ENCODE measurements around the gene DDC.
"Not testable (repeated sequence)": the region's sequence is repeated elsewhere in the genome, so short reads cannot be mapped to it uniquely, and the experiment has no call there.

The DDC gene

DNA sequence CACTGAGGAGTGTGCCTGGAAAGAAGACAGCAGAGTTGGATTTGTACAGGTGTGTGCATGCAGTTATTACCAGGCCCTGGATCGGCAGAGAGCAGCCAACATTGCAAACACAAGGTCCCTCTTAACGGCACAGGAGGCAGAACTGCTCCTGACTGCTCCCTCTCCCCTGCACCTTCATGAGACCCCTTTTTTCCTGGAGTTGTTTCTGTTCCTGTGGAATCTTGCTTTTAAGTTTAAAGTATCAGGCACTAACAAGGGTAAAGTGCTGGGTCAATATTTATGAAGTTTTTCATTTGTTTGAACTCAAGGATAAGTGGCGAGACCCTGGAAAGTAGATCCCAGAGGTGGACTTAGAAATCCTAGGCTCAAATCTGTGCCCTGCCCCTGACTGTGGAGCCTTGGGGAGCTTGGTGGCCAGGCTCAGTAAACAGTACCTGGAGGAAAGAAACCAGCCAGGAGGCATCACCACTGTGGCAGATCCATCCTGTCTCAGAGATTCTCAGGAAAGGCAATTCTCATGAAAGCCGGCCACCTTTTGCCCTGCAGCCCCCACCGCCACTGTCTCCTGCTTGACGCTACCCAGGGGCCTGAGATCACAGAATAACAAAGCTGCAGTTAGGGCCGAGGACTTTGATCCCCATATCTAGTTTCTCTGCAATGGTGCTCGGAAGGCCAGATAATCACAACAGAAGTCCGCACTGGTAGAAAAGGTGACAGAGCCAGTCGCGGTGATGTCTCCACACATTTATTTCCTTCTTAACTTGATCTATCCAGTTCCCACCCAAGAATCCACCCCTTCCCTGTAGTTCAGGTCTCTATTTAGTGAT is 36.7 kb downstream of the DDC start:
- no peak for DNase-seq (ENCODE audit: low spot score)

DNA sequence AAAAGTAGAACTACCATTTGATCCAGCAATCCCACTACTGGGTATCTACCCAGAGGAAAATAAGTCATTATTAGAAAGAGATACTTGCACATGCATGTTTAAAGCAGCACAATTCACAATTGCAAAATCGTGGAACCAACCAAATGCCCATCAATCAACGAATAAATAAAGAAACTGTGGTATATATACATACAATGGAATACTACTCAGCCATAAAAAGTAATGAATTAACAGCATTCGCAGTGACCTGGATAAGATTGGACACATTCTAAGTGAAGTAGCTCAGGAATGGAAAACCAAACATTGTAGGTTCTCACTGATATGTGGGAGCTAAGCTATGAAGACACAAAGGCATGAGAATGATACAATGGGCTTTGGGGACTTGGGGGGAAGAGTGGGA is 45.9 kb downstream of the DDC start:
- not testable (repeated sequence) for DNase-seq (ENCODE audit: low spot score)

DNA sequence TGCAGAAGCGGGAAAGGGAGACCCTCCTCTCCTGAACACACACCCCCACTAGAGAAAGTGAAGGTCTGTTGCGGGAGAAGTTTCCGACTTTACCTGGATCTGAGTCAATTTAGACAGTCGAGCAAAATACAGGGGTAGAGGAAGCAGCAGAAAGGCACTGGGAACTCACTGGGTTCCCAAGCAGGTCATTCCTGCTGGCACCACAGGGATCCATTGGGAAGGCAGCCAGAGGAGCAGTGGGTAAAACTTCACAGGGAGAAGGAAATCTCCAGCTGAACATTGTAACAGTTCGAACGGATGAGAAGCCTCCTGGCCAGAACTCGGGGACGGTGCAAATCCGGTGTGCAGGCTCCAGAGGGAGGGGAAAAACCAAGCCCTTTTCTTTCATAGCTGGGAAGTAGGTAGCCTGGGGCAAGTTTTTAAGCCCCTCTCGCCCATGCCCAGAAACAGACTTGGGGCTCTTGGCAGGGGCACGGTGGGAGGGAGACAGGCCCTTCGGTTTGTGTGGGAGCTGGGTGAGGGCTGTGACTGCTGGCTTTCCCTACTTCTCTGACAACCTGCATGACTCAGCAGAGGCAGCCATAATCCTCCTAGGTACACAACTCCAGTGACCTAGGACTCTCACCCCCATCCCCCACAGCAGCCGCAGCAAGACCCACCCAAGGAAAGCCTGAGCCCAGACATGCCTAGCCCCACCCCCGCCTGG is 51.9 kb downstream of the DDC start:
- DNase-seq (ENCODE audit: low spot score): no peak

DNA sequence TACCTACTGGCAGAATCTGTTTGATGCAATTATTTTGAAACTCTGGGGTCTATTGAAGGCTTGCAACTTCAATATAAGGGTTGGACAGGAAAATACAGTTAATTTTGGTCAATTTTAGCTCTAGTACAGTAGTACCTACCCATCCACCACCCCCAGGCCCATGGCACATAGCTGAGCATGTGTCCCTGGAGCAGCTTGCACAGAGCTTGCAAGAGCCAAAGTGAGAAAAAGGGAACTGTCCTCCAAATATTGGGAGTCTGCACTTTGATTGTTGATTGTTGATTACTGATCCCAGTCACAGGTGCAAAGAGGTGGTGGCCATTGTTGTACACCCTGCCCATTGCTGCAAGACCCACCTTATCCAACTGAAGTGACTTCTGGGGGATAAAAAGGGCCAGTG is 52.8 kb downstream of the DDC start:
- DNase-seq (ENCODE audit: low spot score): no peak

DNA sequence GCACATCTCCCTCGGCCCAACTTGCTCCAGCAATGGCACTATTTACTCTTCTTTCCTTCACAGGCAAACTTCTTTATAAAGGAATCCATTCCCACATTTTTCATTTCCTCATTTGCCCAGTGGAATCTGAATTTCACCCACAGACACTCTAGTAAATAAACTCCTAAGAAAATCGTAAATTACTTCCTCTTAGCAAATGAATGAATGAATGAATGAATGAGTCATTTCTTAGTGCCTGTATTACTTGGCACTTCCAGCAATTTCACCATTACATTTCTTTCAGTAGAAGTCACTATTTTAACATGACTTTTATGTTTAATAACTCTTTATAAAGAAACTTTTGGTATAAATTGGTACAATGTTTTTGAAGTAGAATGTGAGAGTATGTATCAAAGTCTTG is 55.7 kb downstream of the DDC start:
- no peak for DNase-seq (ENCODE audit: low spot score)

DNA sequence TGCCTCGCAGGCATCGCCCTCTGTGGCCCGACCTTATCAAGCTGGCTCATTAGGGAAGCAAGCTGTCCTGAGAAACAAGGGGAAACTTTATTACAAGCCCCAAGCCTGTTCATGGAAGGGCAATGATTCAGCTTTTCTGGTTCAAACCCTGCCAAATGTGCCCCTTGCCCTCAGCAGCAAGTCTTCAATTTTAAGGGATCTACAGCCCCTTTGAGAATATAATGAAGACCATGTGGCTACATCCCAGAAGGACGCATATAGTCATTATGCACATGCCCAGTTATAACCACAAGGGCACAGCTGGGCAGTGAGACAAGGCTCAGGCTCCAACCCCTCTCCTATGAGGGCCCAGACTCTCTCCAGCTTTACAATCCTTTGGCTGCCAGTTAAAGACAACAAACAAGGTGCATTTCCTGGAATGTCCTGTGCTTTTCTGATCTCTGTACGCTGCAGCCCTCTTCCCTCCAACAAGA is 56.7 kb downstream of the DDC start:
- DNase-seq (ENCODE audit: low spot score): no peak

DNA sequence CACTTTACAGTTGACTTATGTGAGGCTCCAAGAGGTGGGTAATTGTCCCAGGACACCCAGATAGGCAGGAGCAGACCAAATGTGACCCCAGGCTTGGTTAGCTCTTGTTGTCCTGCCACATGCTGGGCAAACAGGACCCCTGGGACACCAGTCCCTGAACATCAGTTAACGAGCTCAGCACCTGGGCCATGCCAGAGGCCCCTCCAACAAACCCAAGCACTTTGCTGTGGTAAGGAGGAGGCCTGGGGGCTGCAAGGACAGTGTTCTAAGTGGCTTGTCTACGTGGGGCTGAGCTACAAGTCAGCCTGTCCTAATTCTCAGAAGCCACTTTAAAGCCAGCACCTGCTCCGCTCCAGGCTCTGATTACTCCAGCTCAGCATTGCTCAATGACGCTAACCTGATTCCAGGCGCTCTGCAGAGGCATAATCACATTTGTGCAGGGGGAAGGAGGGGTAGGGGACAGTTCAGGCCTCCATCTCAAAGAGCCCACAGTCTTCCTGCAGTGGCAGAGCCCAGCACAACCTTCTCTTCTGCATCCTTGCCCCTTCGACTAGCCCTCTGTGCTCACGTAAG is 57.2 kb downstream of the DDC start:
- no peak for DNase-seq (ENCODE audit: low spot score)

DNA sequence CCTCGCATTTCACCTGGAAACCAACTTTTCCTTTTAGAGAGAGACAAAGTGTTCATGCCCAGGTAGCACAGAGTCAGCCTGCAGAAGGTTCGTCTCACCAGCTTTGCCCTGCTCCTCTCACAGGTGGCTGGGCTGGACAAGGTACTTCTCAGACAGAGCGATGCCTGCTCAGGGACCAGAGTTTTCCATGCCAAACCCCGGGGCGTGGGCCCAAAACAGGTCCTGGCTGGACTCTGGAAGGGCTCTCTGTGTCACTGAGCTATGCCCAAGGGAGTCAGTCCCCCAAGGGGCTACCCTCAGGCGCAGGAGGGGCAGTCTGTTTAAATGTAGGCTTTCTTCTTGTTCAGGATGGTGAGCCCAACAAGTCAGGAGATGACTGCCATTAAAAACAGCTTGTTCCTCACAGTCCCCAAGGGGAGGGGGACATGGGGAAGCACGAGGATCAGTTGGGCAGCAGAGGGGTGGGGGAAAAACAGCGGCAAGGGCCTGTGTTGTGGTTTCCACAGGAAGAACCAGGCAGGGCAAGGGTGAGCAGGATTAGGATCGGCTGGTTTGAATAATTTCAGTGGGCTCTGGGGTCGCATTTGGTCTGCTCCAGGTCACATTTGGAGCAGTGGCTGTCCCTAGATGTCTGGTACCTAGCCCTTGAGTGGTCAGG is 59.5 kb downstream of the DDC start:
- DNase-seq (ENCODE audit: low spot score): no peak

DNA sequence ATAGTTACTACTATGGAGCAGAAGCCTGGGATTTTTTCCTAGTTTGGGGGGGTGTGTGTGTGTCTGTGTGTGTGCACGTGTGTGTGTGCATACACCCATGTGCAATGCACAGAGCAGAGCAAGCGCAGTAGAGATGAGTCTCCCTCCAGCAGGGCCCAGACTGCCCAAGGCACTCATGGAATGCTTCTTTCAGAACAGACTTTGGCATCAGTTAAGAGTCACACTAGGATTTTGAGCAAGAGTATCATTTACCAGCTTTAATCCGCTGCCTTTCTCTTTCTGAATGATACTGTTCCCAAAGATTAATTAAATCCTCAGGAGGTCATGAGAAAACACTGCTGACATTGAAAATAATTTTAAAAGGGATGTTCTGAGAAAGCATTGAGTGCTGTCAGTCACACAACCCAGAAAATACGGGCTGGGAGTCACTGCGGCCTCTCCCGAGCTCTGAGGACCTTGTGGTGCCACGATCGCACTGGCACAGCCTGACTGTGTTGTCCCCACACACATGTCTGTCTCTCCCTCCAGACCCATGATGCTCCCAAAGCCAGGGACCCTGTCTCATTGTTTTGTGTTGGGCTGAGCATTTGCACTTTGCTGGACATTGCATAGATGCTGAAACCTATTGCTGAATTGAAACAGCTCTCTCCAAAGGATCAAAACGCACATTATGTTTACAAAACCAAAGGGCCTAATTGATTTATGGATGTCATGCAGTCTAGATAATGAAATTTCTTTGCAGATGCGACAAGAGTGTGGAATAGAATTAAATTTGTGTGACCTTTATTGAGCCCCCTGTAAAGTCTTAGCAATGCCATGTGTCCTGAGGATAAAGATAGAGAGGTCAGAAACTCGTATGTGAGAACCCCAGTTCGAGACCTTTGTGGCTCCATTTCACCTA is 60.3 kb downstream of the DDC start:
- no peak for DNase-seq (ENCODE audit: low spot score)

DNA sequence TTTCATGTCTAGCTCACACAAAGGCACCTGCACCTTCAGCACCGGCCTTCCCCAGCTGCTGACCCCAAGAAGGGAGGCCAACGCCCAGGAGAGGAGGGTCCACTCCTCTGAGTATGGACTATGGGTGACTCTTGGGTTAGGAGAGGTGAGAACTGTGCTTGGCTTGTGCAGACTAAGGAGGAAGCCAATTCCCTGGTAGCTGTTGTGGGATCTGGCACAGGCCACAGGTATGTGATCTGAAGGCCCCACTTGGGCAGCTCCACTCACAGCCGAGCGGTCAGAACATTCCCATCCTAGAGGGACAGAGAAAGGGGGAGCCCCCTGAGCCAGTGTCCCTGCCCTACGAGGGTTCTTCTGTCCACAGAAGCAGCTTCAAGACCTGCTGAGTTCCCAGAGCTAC is 62.3 kb downstream of the DDC start:
- DNase-seq (ENCODE audit: low spot score): no peak

DNA sequence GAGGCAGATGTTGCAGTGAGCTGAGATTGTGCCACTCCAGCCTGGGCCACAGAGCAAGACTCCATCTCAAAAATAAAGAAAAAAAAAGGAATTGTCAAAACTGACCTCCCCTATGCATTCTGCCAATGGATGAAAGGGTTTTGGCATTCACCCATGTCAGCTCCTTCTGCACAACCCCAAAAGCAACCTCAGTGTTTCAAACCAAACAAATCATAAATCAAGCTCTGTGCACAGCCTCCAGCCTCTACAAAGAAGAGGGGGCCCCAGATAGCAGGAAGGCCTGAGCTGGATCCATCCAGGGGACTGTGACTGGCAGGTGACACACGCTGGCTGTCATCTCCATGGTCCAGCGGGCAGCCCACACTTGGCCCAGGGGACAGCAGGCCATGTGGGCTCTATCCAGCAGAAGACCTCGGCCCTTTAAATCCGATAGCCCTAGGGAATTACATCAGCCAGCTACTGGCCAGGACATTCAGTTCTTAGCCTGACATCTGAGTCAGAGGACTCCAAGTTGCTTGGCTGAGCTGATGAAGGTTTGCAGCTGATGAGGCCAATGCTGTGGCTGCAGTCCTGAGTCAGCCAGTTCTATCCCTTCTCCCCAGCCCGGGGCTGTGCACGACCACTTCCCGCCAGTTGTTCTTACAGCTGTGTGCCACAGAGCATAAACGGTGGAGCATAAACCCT is 63.1 kb downstream of the DDC start:
- DNase-seq (ENCODE audit: low spot score): no peak

DNA sequence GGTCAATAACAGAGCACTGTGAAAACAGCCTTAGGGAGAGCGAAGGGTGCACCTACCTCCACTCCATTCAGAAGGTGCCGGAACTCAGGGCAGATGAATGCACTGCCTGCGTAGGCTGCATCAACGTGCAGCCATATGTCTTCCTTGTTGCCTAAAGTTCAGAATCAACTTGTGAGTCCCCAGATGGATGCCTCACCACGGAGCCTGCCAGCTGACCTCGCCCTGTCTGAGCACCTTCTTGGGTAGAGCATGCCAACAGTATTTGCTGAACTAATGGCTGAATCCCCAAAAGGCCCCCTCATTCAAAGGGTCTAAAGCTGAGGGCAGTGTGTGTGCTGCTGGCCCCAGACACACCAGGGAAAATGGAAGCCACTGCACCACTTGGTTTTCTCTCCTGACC is 66.1 kb downstream of the DDC start:
- DNase-seq (ENCODE audit: low spot score): no peak

DNA sequence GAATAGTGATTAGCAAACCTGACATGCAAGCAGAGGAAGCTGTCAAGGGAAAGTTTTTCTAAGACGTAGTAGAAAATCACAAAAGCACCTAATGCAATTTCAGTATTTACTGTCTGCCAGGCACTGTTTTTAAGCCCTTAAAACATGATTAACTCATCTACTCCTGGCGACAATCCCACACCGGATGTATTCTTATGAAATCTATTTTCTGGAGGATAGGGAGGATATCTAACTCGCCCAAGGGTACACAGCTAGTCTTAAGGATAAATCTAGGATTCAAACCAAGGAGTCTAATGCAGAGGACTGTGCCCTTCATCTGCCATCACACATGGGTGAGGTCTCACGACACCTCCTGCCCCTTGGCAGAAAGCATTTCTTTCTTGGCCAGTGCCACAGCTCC is 67.2 kb downstream of the DDC start:
- no peak for DNase-seq (ENCODE audit: low spot score)

DNA sequence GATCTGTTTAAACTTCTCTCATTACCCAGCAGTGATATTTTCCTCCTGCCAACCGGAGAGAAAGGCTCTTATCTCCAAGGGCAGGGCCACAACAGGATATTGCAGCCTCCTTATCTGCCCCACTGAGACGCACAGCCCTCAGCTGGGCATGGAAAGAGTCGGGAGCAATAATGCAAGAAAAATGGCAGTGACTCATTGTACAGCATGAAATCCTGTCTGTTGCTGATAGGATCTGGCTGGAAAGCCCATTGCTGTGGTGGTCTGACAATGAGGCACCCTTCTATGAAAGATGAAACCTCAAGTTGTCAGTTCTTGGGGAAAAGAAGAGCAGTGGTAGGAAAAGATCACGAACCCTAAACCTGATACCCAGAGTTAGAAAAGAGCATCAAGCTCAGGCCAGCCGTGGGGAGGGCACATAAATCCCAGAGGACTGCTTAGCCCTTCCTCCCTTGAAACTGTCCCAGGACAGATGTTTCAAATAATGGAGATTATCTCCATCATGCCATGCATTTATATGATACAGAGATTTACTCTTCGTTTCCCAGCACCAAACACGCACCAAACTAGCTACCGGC is 68.0 kb downstream of the DDC start:
- no peak for DNase-seq (ENCODE audit: low spot score)

DNA sequence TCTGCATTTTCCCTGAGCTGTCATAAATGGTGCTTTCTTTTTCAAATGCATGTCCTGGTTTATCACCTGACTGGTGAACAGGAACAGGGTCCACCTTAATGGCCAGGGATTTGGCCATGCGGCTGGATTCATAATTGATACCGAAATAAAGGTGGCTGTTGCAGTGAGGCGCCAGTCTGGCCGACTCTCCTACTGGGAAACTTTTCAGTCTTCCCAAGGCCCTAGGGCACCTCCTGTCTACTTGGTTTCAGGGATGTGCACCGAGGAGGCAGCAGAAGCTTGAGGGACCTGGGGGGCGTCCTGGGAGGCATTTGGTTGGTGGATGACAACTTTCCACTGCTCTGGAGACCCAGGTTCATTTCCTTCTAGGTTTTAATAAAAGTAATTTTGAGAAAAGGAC is 68.6 kb downstream of the DDC start:
- DNase-seq (ENCODE audit: low spot score): no peak

DNA sequence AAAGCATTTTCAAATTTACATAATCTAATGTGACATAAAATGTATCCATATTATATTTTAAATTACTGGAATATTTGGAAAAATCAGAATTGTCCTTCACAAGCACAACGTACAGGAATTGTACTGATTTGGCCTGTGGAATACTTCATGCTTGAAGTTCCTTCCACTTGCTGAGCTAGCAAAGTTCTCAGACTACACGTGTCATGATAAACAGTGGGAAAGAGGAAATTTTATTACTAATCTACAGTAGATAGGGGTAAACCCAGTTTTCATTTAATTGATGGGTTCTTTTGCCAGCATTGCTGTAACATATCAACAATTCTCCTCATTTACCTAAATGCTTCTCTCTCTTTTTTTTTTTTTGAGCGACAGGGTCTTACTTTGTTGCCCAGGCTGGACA is 69.5 kb downstream of the DDC start:
- no peak for DNase-seq (ENCODE audit: low spot score)

DNA sequence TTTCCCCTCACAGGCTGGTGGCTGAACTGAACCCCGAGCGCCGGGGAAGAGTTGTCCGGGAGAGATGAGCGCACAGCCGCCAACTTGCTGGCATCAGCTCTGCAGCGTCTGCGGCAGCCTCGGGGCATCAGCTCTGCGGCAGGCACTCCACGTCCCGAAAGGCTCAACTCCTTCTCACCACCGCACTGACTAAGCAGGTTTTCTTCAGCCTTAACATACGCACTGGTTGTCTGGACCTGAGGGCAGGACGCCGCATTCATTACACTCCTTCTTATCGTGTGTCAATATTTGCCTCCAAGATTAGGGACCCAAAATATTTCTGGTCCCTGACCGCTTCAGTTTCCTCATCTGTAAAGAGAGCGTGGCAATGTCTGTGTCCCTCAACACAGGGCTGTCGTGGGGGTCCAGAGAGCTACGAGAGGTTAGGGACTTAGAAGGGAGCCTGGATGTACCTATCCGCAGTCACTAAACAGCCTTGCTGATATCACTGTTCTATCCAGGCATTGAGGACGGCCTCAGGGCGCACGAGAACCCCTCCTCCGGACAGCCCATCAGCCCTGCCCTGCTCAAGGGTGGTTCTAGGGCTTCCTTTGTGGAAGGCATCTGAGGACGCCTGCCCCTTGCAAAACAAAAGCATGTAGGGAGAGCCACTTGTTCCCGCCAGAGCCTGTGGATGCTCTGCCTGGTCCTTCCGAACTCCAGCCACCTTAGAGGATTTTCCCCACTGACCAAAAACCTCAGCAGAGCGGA is 72.3 kb downstream of the DDC start:
- DNase-seq (ENCODE audit: low spot score): no peak

DNA sequence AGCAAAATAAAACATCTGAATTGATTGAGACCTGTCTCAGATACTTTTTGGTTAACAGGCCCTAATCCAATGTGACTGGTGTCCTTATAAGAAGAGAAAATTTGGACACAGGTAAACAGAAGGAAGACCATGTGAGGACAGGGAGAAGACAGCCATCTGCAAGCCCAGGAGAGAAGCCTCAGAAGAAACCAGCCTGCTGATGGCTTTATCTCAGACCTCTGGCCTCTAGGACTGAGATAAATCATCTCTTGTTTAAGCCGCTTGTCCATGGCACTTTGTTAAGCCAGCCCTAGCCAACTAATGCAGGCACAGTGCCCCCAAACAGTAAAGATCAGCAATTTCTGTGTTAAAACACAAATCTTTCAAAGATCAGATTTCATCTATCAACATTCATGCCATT is 73.3 kb downstream of the DDC start:
- DNase-seq (ENCODE audit: low spot score): no peak

DNA sequence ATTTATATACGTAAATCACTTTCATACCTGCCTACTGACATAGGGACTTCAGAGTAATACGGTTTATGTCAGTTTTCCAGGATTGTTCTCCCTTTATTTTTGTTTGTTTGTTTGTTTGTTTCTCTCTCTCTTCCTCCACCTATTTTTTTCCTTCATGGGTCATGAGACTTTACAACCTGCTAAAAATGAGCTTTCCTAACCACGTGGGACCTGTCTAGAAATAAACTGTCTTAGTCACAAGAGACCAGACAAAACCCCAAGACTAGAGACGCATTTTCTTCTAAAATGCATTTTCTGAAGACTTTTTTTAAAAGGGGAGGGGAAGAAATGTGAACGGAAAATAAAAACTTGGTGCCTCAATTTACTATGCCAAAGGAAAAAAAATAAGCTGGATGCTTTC is 74.0 kb downstream of the DDC start:
- no peak for DNase-seq (ENCODE audit: low spot score)

DNA sequence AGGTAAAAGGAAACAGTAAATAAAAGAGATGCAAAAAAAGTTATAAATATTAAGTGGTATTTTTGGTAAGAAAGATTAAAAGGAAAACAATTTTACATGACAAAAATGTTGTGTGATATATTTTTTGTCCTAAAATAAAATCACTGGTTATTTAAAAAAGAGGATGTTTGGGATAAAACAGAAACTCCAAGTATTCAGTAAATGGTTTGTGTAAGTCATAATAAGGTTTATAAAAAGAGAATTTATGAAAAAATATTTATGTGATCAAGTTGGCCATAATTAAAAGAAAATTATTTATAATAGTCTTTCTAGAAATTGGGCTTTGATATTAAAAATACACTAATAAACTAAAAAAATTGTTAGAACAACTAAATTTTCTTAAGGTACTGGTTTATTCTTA is 76.8 kb downstream of the DDC start:
- DNase-seq (ENCODE audit: low spot score): no peak

Data from HuH-7.5 (cell line).